GM10248 (cell line): ENCODE results near the gene LRP8.

Experiments used
- CTCF ChIA-PET: fragments of 300-600 bp; sonication (Branson Sonifier 250); formaldehyde crosslinking; extraction: SDS; loops from one replicate; lab custom pipeline; 2021; ENCODE audit warnings: antibody characterized with exemption; lab: Yijun Ruan, JAX
- POLR2A ChIA-PET: fragments of 350-650 bp; sonication (Branson Sonifier 250); formaldehyde crosslinking; extraction: SDS; loops from one replicate; lab custom pipeline; 2020; ENCODE audit warnings: antibody characterized with exemption; lab: Yijun Ruan, JAX
- DNase-seq: peaks from one replicate; pipeline ENCODE4 v3.0.0; 2012; ENCODE audit errors: extremely low spot score
- TF ChIP-seq, protein P1 (sequence below): IDR thresholded peaks from 2 replicates; pipeline ENCODE4 v1.5.1; 2012; ENCODE audit warnings: mild to moderate bottlenecking, low read depth; ENCODE audit errors: extremely low read depth, missing control alignments, control extremely low read depth

Gene LRP8

DNA sequence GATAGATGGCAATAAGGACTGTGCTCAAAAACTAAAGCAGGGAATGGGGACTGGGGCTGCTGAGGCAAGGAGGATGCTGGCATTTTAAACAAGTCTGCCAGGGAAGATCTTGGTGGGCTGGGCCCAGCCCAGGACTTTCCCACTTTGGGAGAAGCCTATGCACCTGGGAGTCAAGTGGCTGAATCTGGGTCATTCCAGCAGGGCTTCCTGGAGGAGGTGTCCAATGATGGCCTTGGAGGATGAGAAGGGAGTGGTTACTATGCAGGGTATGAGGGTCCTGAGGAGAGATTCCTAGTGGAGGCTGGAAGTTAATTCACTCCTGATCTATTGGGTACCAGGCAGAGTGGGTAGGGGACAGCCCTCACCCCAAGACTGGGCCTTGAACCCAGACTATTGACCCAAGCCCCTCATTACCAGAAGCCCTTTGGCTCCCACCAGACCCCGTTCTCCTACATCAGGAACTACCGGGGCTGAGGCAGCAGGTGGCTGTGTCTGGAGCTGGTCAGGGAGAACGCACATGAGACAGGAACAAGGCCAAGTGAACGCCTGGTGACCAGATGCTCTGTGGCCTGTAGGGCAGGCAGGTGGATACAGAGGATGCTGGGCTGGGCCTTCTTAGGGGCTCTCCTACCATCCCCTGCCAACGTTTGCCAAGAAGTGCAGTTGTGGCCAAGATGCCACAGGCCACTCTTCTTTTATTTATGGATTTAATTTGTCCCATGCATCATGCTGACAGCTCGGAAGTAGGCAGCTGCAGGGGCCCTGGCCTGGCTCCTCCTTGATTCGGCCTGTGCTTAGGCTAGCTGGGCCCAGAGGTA, 18.3 kb upstream of the LRP8 start:
- ChIA-PET POLR2A (interaction anchor here (0.7 kb wide), 1 partner anchor 20 kb away, joined by 3 read pairs; no protein-coding TSS in a partner anchor), CTCF (interaction anchor here (0.8 to 3.3 kb wide), 3 partner anchors 9 to 21 kb away, joined by 3 to 13 read pairs (median 3); no protein-coding TSS in a partner anchor)
- TF ChIP-seq, protein P1, sequence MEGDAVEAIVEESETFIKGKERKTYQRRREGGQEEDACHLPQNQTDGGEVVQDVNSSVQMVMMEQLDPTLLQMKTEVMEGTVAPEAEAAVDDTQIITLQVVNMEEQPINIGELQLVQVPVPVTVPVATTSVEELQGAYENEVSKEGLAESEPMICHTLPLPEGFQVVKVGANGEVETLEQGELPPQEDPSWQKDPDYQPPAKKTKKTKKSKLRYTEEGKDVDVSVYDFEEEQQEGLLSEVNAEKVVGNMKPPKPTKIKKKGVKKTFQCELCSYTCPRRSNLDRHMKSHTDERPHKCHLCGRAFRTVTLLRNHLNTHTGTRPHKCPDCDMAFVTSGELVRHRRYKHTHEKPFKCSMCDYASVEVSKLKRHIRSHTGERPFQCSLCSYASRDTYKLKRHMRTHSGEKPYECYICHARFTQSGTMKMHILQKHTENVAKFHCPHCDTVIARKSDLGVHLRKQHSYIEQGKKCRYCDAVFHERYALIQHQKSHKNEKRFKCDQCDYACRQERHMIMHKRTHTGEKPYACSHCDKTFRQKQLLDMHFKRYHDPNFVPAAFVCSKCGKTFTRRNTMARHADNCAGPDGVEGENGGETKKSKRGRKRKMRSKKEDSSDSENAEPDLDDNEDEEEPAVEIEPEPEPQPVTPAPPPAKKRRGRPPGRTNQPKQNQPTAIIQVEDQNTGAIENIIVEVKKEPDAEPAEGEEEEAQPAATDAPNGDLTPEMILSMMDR = no peak

DNA sequence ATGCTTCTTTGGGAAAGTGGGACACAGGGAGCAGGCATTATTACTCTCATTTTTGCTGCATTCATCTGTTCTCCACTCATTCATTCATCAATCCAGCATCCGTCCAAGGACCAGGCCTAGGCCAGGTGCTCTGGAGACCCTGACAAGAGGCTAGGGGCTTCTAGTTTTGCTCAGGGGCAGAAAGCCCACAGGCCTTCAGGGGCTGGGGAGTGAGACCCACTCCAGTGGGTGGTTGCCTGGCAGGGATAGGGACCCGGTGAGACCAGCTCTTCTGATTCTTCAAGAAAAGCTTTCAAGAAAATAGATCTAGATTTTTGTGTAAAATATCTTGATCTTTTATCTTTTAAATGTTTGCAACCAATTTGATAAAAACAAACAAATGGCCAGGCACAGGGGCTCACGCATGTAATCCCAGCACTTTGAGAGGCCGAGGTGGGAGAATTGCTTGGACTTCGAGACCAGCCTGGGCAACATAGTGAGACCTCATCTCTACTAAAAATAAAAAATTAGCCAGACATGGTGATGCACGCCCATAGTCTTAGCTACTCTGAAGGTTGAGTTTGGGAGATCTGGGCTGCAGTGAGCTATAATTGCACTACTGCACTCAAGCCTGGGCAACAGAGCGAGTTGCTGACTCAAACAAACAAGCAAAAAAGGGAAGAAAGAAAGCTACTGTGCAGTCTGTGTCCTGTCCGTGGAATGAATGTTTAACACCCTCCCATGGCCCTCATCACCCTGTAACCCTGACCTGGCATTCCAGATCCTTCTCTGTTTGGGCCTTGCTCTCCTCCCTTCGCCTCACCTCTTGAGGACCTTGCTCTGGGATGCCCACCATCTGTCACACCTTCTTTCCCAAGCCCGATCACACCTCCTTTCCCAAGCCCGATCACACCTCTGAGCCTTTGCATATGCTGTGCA, 17.3 kb upstream of the LRP8 start:
- TF ChIP-seq, protein P1 = no peak
- ChIA-PET CTCF (interaction anchor here (0.9 to 3.3 kb wide), 4 partner anchors 8 to 47 kb away, joined by 3 to 13 read pairs (median 3); no protein-coding TSS in a partner anchor), POLR2A (interaction anchor here (0.7 kb wide), 1 partner anchor 19 kb away, joined by 3 read pairs; no protein-coding TSS in a partner anchor)
- DNase-seq = peak; percentile 71

More for the DNA sequence above, 18.3 kb upstream of the LRP8 start:
- no peak for DNase-seq

DNA sequence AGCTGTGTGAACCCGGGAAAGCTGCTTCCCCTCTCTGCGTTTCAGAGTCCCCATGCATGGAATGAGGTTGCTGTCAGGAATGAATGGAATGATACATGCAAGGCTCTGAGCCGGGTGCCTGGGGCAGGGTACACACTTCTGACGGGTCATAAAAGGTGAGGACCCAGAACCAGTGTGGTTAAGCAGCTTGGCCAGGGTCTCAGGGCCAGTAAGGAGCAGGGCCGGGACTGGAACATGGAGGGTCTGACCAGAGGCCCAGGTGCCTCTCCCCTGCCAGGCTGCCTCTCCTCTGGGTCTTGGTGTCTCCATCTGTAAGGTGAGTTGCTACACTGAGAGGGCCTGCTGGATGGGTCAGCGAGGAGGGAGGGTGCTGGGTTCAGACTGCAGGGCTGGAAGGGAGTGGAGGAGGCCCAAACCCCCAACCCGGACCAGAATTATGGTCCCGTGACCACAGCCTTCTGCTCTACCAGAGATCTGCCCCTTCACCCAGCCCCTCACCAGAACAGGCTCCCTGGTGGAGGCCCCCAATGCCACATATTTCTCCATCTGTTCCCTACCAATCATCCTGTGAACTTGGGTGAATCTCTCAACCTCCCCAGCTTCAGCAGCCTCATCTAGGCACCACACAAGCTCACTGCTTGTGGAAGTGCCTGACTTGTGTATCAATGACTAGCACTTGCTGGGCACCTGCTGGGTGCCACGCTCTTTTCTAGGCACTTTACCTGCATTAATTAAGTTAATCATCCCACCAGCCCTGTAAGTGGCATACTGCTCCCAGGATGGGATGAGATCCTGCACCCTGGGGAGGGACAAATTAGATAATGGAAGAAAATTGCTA, 16.2 kb upstream of the LRP8 start:
- ChIA-PET POLR2A (no interaction called here), CTCF (interaction anchor here (1.4 to 3.3 kb wide), 4 partner anchors 9 to 47 kb away, joined by 3 to 13 read pairs (median 4); no protein-coding TSS in a partner anchor)
- TF ChIP-seq, protein P1 = no peak
- no peak for DNase-seq

DNA sequence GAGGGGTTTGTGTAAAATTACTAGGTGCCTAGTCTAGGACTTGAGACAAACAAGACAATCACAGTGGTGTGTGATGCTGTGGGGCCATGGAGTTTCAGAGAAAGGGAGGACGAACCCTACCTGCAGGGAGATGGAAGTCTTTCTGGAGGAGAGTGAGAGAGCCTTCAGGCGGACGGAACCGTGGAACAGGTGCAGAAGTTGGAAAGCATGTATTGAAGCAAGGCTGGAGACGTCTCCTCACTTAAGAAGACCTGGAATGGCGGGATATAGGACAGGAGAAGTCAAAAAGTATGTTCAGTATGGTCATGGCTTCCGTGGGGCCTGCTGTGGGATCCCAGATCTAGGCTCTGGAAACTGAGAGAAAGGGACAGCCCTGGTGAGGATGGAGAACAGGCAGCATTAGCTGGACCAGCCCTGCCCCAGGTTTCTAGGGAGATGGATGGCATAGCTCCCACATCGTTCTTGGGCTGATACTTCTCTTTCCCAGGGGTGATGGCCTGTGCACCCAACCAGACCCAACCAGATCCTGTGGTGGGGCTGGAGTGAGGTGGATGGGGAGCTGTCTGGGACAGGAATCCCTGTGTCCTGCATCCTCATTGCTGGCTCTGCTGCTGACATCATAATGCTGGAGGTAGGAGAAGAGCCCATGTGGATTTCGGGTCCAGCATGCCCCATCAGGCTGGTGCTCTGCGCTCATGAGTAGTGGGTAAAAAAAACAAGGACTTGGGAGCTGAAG, 15.0 kb upstream of the LRP8 start:
- POLR2A ChIA-PET = no interaction called here
- CTCF ChIA-PET = interaction anchor here (1.0 to 3.3 kb wide), 4 partner anchors 8 to 50 kb away, joined by 3 to 13 read pairs (median 4); no protein-coding TSS in a partner anchor
- TF ChIP-seq, protein P1 = no peak
- DNase-seq = no peak

DNA sequence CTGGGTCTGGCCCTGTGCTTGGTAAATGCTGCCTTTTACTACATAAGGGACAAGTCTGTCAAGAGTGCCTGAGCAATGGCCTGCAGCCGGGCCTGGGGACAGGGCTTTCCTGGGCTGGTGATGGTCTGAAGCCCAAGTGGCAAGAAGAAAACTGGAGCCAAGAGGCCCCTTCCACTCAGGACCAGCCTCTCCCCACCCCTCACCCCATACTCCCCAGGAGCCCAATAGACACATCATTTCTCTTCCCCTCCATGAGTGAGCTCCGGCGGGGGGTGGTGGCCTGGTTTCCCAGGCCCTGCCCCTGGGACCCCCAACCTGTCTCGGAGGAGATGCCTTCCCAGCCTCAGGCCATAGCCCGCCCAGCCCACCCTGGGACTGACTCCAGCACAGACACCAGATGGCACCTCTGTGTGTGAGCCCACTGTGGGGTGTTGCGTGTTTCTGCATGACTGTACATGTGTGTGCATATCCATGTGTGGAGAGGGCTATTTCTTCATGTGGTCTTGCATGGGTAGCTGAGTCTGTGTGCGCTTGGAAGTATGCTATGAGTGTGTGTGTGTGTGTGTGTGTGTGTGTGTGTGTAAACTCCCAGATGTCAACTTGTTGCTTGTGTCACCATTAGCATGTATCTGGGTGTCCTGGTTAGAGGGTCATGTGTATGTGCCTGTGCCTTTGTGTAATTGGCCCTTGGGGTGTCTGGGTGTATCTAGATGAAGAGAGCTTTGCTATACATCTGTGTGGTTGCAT, 14.3 kb upstream of the LRP8 start:
- TF ChIP-seq, protein P1 = no peak
- CTCF ChIA-PET = interaction anchor here (1.0 to 1.8 kb wide), 3 partner anchors 31 to 51 kb away, joined by 3 to 5 read pairs (median 3); no protein-coding TSS in a partner anchor
- DNase-seq = no peak
- POLR2A ChIA-PET = no interaction called here
